Liver (tissue), 9 donors: ENCODE data around the gene GHRL. TPM values are rescaled to one million over a fixed set of nuclear protein-coding genes. Genes with fewer than 3 reads are reported as not detected.

Experiments
- DNase-seq: peaks from one replicate; pipeline ENCODE4 v3.0.0-alpha.2; 2017; ENCODE audit warnings: low spot score
- H3K27ac ChIP-seq, 2 donors: one replicate each; pipeline ENCODE4 v1.7.0; 2013; ENCODE audit warnings: inconsistent platforms in 2 of 2, low read length in 2 of 2, control low read depth in 1 of 2, low read depth in 1 of 2, mild to moderate bottlenecking in 1 of 2
- H3K27me3 ChIP-seq, 4 donors: one replicate each; pipeline versions ENCODE4 v1.6.1 to v1.7.0; 2013; ENCODE audit warnings: low read length in 3 of 4, inconsistent platforms in 1 of 4, mild to moderate bottlenecking in 1 of 4, moderate library complexity in 1 of 4; ENCODE audit not compliant: control insufficient read depth in 4 of 4, insufficient read depth in 4 of 4
- H3K36me3 ChIP-seq, 4 donors: one replicate each; pipeline versions ENCODE4 v1.6.1 to v1.7.0; 2013; ENCODE audit warnings: low read length in 3 of 4, mild to moderate bottlenecking in 3 of 4, low read depth in 1 of 4, moderate library complexity in 1 of 4; ENCODE audit not compliant: control insufficient read depth in 4 of 4, insufficient read depth in 3 of 4
- H3K4me1 ChIP-seq, 4 donors: one replicate each; pipeline versions ENCODE4 v1.6.1 to v1.7.0; 2013; ENCODE audit warnings: low read length in 3 of 4, mild to moderate bottlenecking in 3 of 4, moderate library complexity in 1 of 4; ENCODE audit not compliant: control insufficient read depth in 4 of 4, insufficient read depth in 4 of 4
- H3K4me3 ChIP-seq, 3 donors: one replicate each; pipeline versions ENCODE4 v1.6.1 to v1.7.0; 2013; ENCODE audit warnings: low read length in 3 of 3, control low read depth in 1 of 3, low read depth in 1 of 3, mild to moderate bottlenecking in 1 of 3
- H3K9ac ChIP-seq, 2 donors: one replicate each; pipeline ENCODE4 v1.7.0; 2013; ENCODE audit warnings: low read length in 2 of 2, mild to moderate bottlenecking in 2 of 2, moderate library complexity in 2 of 2, control low read depth in 1 of 2, low read depth in 1 of 2
- H3K9me3 ChIP-seq, 4 donors: one replicate each; pipeline versions ENCODE4 v1.6.1 to v1.7.0; 2013; ENCODE audit warnings: low read length in 3 of 4; ENCODE audit not compliant: control insufficient read depth in 4 of 4
- FOXA1 ChIP-seq: IDR thresholded peaks from 2 replicates; pipeline ENCODE4 v1.6.1; 2016; ENCODE audit warnings: antibody characterized with exemption
- GABPA ChIP-seq, 2 donors: IDR thresholded peaks in 1 of 2; conservative IDR thresholded peaks in 1 of 2; 2 replicates each; pipeline ENCODE4 v1.6.1; 2016; ENCODE audit warnings: antibody characterized with exemption in 2 of 2, mild to moderate bottlenecking in 1 of 2, moderate library complexity in 1 of 2
- HNF4A ChIP-seq, 2 donors: conservative IDR thresholded peaks; 2 replicates each; pipeline ENCODE4 v1.6.1; 2016; ENCODE audit warnings: antibody characterized with exemption in 2 of 2, mild to moderate bottlenecking in 2 of 2
- HNF4G ChIP-seq: IDR thresholded peaks from 2 replicates; pipeline ENCODE4 v1.6.1; 2016; ENCODE audit warnings: antibody characterized with exemption
- JUND ChIP-seq, 2 donors: IDR thresholded peaks; 2 replicates each; pipeline ENCODE4 v1.6.1; 2016; ENCODE audit warnings: antibody characterized with exemption in 2 of 2
- NR2F2 ChIP-seq: IDR thresholded peaks from 2 replicates; pipeline ENCODE4 v1.6.1; 2016; ENCODE audit warnings: antibody characterized with exemption
- REST ChIP-seq: IDR thresholded peaks from 2 replicates; pipeline ENCODE4 v1.6.1; 2016; ENCODE audit warnings: antibody characterized with exemption, mild to moderate bottlenecking
- TAF1 ChIP-seq: conservative IDR thresholded peaks from 2 replicates; pipeline ENCODE4 v1.6.1; 2016; ENCODE audit warnings: antibody characterized with exemption, mild to moderate bottlenecking
- YY1 ChIP-seq: IDR thresholded peaks from 2 replicates; pipeline ENCODE4 v1.6.1; 2016; ENCODE audit warnings: antibody characterized with exemption, mild to moderate bottlenecking
- WGBS: extraction: QIAGEN DNeasy Blood & Tissue Kit; methylation state at CpG from one replicate; pipeline ENCODE4 v1.1.7; 2013; 5-methylcytosine and 5-hydroxymethylcytosine counted together
- polyA plus RNA-seq, 2 donors: library from polyadenylated mRNA; stranded (reverse) in 1 of 2; unstranded in 1 of 2; fragments of 200-250 nt in 1 of 2; fragments of >200 nt in 1 of 2; fragmentation: Nextera tagmentation in 1 of 2; extraction: Ambion mirVana in 1 of 2; gene quantifications; one replicate each; pipeline versions ENCODE4 v1.2.1 to v1.2.3, GENCODE V29; 2013 to 2015
- total RNA-seq, 2 donors: library from RNA; depleted of rRNA; stranded (reverse); fragments of >200 nt; gene quantifications; one replicate each; pipeline ENCODE4 v1.2.3, GENCODE V29; 2014
- TF ChIP-seq, protein P1 (sequence below): IDR thresholded peaks from 2 replicates; pipeline ENCODE4 v1.6.1; 2016; ENCODE audit warnings: antibody characterized with exemption
- TF ChIP-seq, protein P2 (sequence below): IDR thresholded peaks from 2 replicates; pipeline ENCODE4 v1.6.1; 2016; ENCODE audit warnings: antibody characterized with exemption
- donor health status: healthy.
- donor health status: healthy.
- donor health status: healthy.
- donor health status: healthy.
- donor health status: healthy.

GHRL gene
- total and polyA plus RNA-seq, 4 donors: 0.08 to 1.3 (median 0.27) TPM

GRCh38 chr3:10330319-10330718 is 37.6 kb upstream of the GHRL start:
- H3K9ac ChIP-seq: no peak overlapping the region
- H3K9me3 ChIP-seq: no peaks in the 10 kb centered on the region
- TF ChIP-seq HNF4A (conservative IDR thresholded peaks at IDR 0.05): no peak
- DNase-seq: no peak
- H3K36me3 ChIP-seq: peaks cover 9 to 39% (median 20%) of the 10 kb centered on the region in 4 donors
- 83% methylated on average over 12 of the region's 12 CpGs for WGBS
- no peaks in the 10 kb centered on the region for H3K4me1 ChIP-seq
- no peak overlapping the region for H3K4me3 ChIP-seq
- H3K27ac ChIP-seq: no peak overlapping the region
- no peaks in the 10 kb centered on the region for H3K27me3 ChIP-seq

- H3K9ac ChIP-seq: no peak overlapping the region
Measured at GRCh38 chr3:10329495-10330015, 36.8 kb upstream of the GHRL start.

DNA sequence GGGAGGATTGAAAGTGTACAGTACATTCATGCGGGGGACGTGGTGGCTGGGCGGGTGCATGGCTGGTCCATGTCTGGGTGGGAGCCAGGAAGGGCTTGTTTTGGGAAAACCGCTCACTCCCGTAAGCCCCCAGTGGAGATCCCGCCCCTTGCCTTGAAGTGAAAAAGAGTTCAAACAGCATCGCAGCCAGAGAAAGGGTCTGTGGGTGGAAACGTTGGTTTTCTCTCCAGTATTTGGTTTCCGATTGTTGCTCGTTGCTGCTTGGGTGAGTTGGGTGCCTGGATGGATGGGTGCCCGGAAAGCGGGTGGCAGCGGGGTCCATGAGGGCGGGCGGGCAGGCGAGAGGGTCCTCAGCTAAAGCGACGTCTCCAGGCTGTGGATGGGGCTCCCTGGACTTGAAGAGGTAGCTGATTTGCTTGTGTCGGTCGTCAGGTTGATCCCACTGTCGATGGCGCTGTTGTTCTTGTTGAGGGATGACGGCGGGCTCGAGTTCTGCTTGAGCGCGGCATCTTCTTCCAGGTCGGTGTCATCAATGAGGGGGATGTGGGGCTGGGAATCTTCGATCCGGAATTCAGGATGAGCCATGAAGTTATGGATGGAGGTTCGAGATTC is 35.8 kb upstream of the GHRL start:
- 75% methylated on average over 31 of the region's 31 CpGs for WGBS
- TF ChIP-seq TAF1: no peak
- TF ChIP-seq FOXA1: no peak
- TF ChIP-seq YY1: no peak
- TF ChIP-seq, protein P1, sequence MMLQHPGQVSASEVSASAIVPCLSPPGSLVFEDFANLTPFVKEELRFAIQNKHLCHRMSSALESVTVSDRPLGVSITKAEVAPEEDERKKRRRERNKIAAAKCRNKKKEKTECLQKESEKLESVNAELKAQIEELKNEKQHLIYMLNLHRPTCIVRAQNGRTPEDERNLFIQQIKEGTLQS: no peak
- TF ChIP-seq, protein P2, sequence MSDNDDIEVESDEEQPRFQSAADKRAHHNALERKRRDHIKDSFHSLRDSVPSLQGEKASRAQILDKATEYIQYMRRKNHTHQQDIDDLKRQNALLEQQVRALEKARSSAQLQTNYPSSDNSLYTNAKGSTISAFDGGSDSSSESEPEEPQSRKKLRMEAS: no peak
- no peak for TF ChIP-seq JUND (IDR thresholded peaks at IDR 0.05)
- no peak for TF ChIP-seq GABPA (IDR thresholded peaks at IDR 0.05 in 1 of 2, conservative IDR thresholded peaks at IDR 0.05 in 1 of 2)
- no peak for TF ChIP-seq NR2F2
- TF ChIP-seq HNF4G: no peak
- no peaks in the 10 kb centered on the region for H3K9me3 ChIP-seq

More at GRCh38 chr3:10329495-10330015, 36.8 kb upstream of the GHRL start:
- DNase-seq: no peak
- TF ChIP-seq HNF4A (conservative IDR thresholded peaks at IDR 0.05) (no peak), REST (no peak), NR2F2 (no peak)
- TF ChIP-seq, protein P2: no peak
- TF ChIP-seq, protein P1: no peak
- Histone ChIP-seq H3K27ac (no peak overlapping the region), H3K36me3 (peaks cover 9 to 31% (median 20%) of the 10 kb centered on the region in 4 donors), H3K4me1 (no peaks in the 10 kb centered on the region), H3K9me3 (no peaks in the 10 kb centered on the region), H3K27me3 (no peaks in the 10 kb centered on the region), H3K4me3 (no peak overlapping the region)
- 85% methylated on average over 14 of the region's 14 CpGs for WGBS

More for the DNA sequence above, 35.8 kb upstream of the GHRL start:
- Histone ChIP-seq H3K27me3 (no peaks in the 10 kb centered on the region), H3K27ac (no peak overlapping the region), H3K4me3 (no peak overlapping the region), H3K36me3 (peaks cover 8 to 24% (median 16%) of the 10 kb centered on the region in 4 donors), H3K9ac (no peak overlapping the region), H3K4me1 (no peaks in the 10 kb centered on the region)
- DNase-seq: no peak
